DOHH2 (cell line): ENCODE data around the gene CHKB.

Experiments
- CTCF ChIP-seq: fragments of 200-600 bp; sonication (generic); IDR thresholded peaks from one replicate; pipeline ENCODE4 v1.5.1; 2014; ENCODE audit warnings: antibody characterized with exemption, mild to moderate bottlenecking, low read depth, low read length; ENCODE audit not compliant: poor library complexity, severe bottlenecking
- EZH2phosphoT487 ChIP-seq: fragments of 200-600 bp; sonication (generic); IDR thresholded peaks from 2 replicates; pipeline ENCODE4 v1.6.1; 2017; ENCODE audit warnings: borderline replicate concordance, mild to moderate bottlenecking, antibody characterized with exemption, low read length, moderate library complexity, mixed read lengths

- TF ChIP-seq CTCF (no peak), EZH2phosphoT487 (no peak)
These were observed 8.9 kb downstream of the CHKB start for GRCh38 chr22:50573491-50574382.
